ENCODE measurements around the gene TRPT1.

Gene TRPT1

GRCh38 chr11:64180891-64181290 is 45.1 kb downstream of the TRPT1 start:
- Mint-ChIP-seq H3K9me3 (no peaks in the 10 kb centered on the region), H3K27me3 (peaks cover 4% of the 10 kb centered on the region), H3K4me3 (no peak overlapping the region), H3K4me1 (peaks cover 55% of the 10 kb centered on the region), H3K27ac (no peak overlapping the region), H3K36me3 (ENCODE audit: low read depth) (peaks cover 8% of the 10 kb centered on the region)
- no peak for DNase-seq
- ATAC-seq, result no peak

DNA sequence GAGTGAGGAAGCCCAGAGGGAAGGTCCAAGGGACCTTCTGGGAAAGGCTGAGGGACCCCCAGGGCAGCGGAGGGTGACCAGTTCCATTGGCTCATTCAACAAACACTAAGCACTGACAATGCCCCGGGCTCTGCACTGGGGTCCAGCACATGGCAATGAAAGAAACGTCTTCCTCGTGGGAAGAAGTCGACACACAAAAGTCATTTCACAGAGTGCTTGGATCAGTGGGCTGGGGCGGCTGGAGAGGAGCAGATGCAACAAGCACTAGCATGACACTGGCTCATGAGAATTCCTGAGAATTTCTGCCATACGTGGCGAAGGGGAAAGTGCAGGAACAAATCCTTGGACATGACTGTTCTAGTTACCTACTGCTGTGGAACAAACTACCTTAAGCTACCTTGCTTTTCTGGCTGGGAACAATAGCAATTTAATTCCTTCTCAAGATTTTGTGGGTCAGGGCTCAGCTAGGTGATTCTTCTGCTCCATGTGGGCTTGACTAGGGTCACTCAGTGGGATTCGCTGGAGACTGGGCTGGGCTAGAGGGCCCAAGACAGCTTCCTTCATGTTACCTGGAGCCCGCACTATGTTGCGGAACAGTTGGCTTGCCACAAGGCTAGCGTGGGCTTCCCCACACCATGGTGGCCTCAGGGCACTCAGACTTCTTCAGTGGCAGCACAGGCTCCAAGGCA is 46.9 kb downstream of the TRPT1 start:
- H3K4me3 Mint-ChIP-seq, result no peak overlapping the region
- H3K9me3 Mint-ChIP-seq, result no peaks in the 10 kb centered on the region
- ATAC-seq, result no peak
- H3K36me3 Mint-ChIP-seq (ENCODE audit: low read depth), result peaks cover 3% of the 10 kb centered on the region
- DNase-seq, result no peak
- H3K4me1 Mint-ChIP-seq, result peaks cover 42% of the 10 kb centered on the region
- H3K27me3 Mint-ChIP-seq, result no peaks in the 10 kb centered on the region
- no peak overlapping the region for H3K27ac Mint-ChIP-seq

GRCh38 chr11:64178203-64178602 is 47.8 kb downstream of the TRPT1 start:
- Mint-ChIP-seq H3K36me3 (ENCODE audit: low read depth) (peaks cover 4% of the 10 kb centered on the region), H3K27ac (no peak overlapping the region), H3K4me1 (peaks cover 34% of the 10 kb centered on the region), H3K9me3 (no peaks in the 10 kb centered on the region), H3K27me3 (no peaks in the 10 kb centered on the region), H3K4me3 (no peak overlapping the region)
- no peak for DNase-seq
- no peak for ATAC-seq

- Mint-ChIP-seq H3K27ac (no peak overlapping the region), H3K9me3 (no peaks in the 10 kb centered on the region), H3K36me3 (ENCODE audit: low read depth) (peaks cover 4% of the 10 kb centered on the region), H3K4me1 (peaks cover 24% of the 10 kb centered on the region), H3K4me3 (no peak overlapping the region), H3K27me3 (no peaks in the 10 kb centered on the region)
- ATAC-seq, result no peak
- DNase-seq, result no peak
Measured at GRCh38 chr11:64176751-64177150, 49.2 kb downstream of the TRPT1 start.

Data from activated naive CD8-positive, alpha-beta T cell treated with anti-CD3 and anti-CD28 coated beads, Interleukin-2, amount 50 U/mL, for 24 hours (primary cell).